Rectal smooth muscle tissue (tissue), 1 donor: ENCODE measurements around the gene STXBP4.

ENCODE experiments used
- H3K27ac ChIP-seq: one replicate; pipeline ENCODE4 v1.7.0; 2013; ENCODE audit warnings: low read depth, low read length, inconsistent platforms
- H3K27me3 ChIP-seq: one replicate; pipeline ENCODE4 v1.7.0; 2013; ENCODE audit warnings: low read length; ENCODE audit not compliant: control insufficient read depth, insufficient read depth
- H3K36me3 ChIP-seq: one replicate; pipeline ENCODE4 v1.7.0; 2013; ENCODE audit warnings: low read length; ENCODE audit not compliant: control insufficient read depth, insufficient read depth
- H3K4me1 ChIP-seq: one replicate; pipeline ENCODE4 v1.7.0; 2013; ENCODE audit warnings: low read length; ENCODE audit not compliant: control insufficient read depth, insufficient read depth
- H3K4me3 ChIP-seq: one replicate; pipeline ENCODE4 v1.7.0; 2013; ENCODE audit warnings: low read length
- H3K9ac ChIP-seq: one replicate; pipeline ENCODE4 v1.7.0; 2013; ENCODE audit warnings: low read length

STXBP4 gene

DNA sequence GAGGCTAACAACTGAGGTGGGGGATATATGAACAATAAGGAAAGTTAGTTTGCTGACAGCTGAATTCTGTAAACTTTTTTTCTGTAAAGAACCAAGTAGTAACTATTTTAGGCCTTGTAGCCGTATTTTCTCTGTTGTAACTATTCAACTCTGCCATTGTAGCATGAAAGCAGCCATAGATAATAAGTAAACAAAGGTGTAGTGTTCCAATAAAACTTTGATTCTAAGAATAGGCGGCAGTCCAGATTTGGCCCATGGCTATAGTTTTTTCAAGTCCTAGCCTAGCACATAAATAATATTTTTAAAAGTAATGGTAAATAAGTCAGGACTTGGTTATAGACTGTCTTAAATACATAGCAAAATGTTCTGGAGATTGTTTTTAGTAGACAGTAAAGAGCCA, 142.0 kb downstream of the STXBP4 start:
- H3K4me1 ChIP-seq, result no peaks in the 10 kb centered on the region

GRCh38 chr17:55114283-55114682, 145.7 kb downstream of the STXBP4 start:
- no peak overlapping the region for H3K27ac ChIP-seq
- H3K27me3 ChIP-seq, result no peaks in the 10 kb centered on the region
- H3K9ac ChIP-seq, result no peak overlapping the region
- no peaks in the 10 kb centered on the region for H3K4me1 ChIP-seq
- H3K36me3 ChIP-seq, result no peaks in the 10 kb centered on the region
- no peak overlapping the region for H3K4me3 ChIP-seq

More for the DNA sequence above, 142.0 kb downstream of the STXBP4 start:
- Histone ChIP-seq H3K4me3 (no peak overlapping the region), H3K27me3 (no peaks in the 10 kb centered on the region), H3K36me3 (no peaks in the 10 kb centered on the region), H3K27ac (no peak overlapping the region), H3K9ac (no peak overlapping the region)

DNA sequence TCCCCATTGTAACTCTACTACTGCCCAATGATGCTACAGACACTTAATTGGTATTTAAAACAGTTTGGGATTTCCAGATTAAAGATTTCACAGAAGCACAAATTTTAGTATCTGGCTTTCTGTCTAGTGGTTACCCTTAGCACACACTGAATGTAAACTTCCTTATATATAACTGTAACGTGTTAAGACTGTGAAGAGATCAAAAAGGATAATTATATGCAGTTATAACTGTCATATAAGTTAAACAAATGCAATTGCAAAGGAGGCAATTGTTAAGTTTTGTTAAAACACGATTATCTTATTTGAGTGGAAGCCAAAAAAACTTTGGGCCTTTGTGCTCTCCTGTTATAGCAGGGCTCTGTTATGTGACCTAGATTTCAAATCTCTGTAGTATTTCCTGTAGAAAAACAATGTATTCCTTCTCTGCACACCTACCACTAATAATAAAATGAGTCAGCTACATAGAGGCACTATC, 147.9 kb downstream of the STXBP4 start:
- Histone ChIP-seq H3K4me1 (no peaks in the 10 kb centered on the region), H3K9ac (no peak overlapping the region), H3K27me3 (no peaks in the 10 kb centered on the region), H3K36me3 (no peaks in the 10 kb centered on the region), H3K4me3 (no peak overlapping the region), H3K27ac (no peak overlapping the region)

GRCh38 chr17:55117164-55117563, 148.6 kb downstream of the STXBP4 start:
- H3K27me3 ChIP-seq, result no peaks in the 10 kb centered on the region
- no peak overlapping the region for H3K9ac ChIP-seq
- no peaks in the 10 kb centered on the region for H3K36me3 ChIP-seq
- no peaks in the 10 kb centered on the region for H3K4me1 ChIP-seq
- H3K27ac ChIP-seq, result no peak overlapping the region
- H3K4me3 ChIP-seq, result no peak overlapping the region

DNA sequence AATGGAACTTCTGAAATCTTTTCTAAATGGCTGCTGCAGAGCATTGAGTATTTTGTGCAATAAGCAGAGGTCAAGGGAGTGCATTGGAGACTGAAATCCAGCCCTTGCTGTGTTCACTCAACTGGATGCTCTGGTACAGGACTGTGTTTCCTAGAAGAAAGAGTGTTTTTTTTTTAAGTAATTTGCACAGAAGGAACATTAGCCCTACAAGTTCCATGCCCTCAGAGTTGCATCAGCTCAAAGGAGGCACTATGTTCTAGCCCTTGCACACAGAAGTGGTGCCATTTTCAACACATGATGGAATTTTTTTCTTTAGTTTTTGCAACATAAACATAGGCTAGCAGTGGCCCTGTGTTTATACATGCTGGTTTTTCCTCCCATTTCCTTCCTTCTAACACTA, 152.1 kb downstream of the STXBP4 start:
- Histone ChIP-seq H3K4me1 (no peaks in the 10 kb centered on the region), H3K27ac (no peak overlapping the region), H3K27me3 (no peaks in the 10 kb centered on the region), H3K36me3 (no peaks in the 10 kb centered on the region), H3K9ac (no peak overlapping the region), H3K4me3 (no peak overlapping the region)

DNA sequence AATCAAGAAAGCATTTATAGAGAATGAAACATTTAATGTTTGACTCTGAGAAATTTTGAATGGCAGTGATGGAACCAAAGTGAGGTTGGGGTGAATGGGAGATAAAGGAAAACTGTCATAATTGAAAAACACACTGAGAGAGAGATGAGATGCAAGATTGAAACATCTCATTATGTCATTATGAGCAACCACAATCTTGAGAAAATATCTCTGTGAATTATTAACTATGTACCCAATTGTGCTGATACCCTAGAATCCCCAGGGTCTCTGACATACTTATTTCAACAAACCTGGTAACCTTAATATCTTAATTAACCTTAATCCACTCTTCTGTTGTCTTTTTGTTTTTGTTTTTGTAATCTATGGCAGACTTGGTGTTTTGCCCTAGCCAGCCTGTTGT, 152.7 kb downstream of the STXBP4 start:
- Histone ChIP-seq H3K27ac (no peak overlapping the region), H3K27me3 (no peaks in the 10 kb centered on the region), H3K9ac (no peak overlapping the region), H3K4me1 (no peaks in the 10 kb centered on the region), H3K4me3 (no peak overlapping the region), H3K36me3 (no peaks in the 10 kb centered on the region)

DNA sequence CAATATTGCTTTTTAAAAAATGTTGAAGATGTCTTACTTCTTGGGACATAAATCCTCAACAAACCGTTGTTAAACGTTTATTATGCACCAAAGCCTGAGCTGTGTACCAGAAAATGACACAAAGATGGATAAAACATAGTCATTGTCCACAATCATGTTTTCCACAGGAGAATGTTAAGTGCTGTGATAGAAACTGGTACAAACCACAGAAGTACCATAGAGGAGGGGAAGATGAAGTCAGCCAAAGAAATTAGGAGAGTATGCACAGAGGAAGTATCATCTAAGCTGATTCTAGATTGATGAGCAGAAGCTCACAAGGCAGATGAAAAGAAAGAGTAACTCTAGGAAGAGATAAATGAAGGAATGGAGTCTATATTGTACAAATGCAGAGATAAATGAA, 153.5 kb downstream of the STXBP4 start:
- Histone ChIP-seq H3K27me3 (no peaks in the 10 kb centered on the region), H3K4me3 (no peak overlapping the region), H3K4me1 (no peaks in the 10 kb centered on the region), H3K27ac (no peak overlapping the region), H3K9ac (no peak overlapping the region), H3K36me3 (no peaks in the 10 kb centered on the region)

DNA sequence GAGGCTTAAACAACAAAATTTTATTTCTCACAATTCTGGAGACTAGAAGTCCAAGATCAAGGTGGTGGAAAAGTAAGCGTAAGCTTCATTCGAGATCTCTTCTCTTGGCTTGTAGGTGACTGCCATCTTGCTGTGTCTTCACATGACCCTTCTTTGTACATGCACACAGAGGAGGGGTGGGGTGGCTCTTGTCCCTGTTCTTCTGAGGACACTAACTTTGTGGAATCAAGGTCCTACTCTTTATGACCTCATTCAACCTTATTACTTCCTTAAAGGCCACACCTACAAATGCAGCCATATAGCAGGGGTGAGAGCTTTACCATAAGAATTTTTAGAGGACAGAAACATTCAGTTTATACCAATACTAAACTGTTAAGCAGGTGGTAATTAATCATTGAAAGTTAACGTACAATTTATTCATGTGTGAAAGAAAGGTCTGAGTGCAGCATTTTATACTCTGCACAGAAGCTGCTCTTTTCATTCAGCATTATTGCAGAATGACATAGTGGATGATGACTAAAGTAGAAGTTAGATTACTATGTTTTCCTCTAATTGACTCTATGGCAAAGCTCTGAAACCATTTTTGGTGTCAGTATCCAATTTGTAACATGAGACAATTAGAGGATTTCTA, 156.3 kb downstream of the STXBP4 start:
- no peak overlapping the region for H3K9ac ChIP-seq
- H3K4me1 ChIP-seq, result no peaks in the 10 kb centered on the region
- no peaks in the 10 kb centered on the region for H3K27me3 ChIP-seq
- H3K27ac ChIP-seq, result no peak overlapping the region
- H3K4me3 ChIP-seq, result no peak overlapping the region
- H3K36me3 ChIP-seq, result no peaks in the 10 kb centered on the region

DNA sequence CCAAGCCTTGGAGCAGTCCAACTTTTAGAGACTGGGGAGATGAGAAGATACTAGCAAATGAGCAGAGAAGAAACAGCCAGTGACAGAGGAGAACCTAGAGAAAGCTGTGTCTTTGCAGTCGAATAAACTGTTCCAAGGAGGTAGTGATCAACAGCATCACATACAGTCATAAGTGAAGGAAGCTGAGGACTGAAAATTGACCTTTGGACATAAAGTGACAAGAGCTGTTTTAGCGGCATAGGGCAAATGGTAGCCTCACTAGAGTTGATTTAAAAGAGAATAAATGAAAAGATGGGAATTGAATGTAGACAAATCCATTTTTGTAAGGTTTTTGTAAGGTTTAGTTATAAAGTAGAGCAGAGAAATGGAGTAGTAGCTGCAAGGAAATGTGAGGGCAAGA, 165.0 kb downstream of the STXBP4 start:
- Histone ChIP-seq H3K36me3 (no peaks in the 10 kb centered on the region), H3K9ac (no peak overlapping the region), H3K4me3 (no peak overlapping the region), H3K4me1 (no peaks in the 10 kb centered on the region), H3K27me3 (no peaks in the 10 kb centered on the region), H3K27ac (no peak overlapping the region)

DNA sequence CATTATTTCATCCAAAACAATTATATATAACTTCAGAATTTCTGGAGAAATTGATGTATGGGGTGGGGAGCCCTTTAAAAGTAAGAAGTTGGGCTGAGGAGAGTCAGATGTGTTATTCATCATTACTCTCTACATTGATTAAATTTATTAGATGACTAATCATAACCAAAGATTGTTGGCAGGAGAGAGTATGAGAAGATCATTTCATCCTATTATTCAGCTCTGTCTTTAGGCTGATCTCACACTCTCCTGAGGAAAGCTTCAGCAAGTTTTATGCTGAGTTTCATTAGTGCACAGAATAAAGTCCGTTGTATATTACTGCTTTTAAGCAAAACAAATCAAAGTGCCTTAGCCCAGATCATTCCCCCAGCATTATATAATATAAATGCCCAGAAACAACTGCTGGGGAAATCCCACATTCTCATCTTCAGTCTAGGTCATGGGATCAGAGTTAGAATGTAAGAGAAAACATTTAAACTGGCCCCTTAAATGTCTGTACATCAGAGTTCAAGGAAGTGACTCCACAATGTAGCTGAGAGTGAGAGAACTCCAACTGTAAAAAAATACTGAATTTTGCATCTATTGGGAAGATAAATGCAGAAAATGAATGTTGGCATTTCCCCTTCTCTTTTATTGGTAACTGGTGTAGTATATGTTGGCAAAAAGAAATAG, 166.1 kb downstream of the STXBP4 start:
- H3K9ac ChIP-seq, result no peak overlapping the region
- H3K27me3 ChIP-seq, result no peaks in the 10 kb centered on the region
- no peak overlapping the region for H3K4me3 ChIP-seq
- H3K27ac ChIP-seq, result no peak overlapping the region
- H3K36me3 ChIP-seq, result no peaks in the 10 kb centered on the region
- no peaks in the 10 kb centered on the region for H3K4me1 ChIP-seq

GRCh38 chr17:55140809-55141208, 172.2 kb downstream of the STXBP4 start:
- Histone ChIP-seq H3K27me3 (no peaks in the 10 kb centered on the region), H3K4me1 (no peaks in the 10 kb centered on the region), H3K27ac (no peak overlapping the region), H3K36me3 (no peaks in the 10 kb centered on the region), H3K9ac (no peak overlapping the region), H3K4me3 (no peak overlapping the region)

DNA sequence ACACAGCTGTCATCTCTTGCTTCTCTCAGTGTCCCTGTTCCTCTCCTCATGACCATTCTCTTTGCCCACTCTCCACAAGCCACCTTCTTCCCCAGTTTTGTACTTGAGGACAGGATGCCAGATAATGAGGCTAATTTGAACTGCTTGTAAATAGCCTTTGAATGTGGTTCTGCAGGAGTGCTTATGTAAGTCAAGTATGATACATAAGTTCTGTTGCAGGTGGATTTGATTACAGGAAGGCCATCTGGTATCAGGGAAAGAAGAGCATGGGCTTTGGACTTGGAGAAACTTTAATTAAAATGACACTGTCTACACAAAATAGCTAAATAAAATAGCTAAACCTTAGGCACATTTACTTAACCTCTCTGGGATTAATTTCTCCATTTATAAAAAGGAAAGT, 176.0 kb downstream of the STXBP4 start:
- no peak overlapping the region for H3K4me3 ChIP-seq
- no peaks in the 10 kb centered on the region for H3K4me1 ChIP-seq
- no peak overlapping the region for H3K9ac ChIP-seq
- no peaks in the 10 kb centered on the region for H3K36me3 ChIP-seq
- no peaks in the 10 kb centered on the region for H3K27me3 ChIP-seq
- H3K27ac ChIP-seq, result no peak overlapping the region

- no peak overlapping the region for H3K27ac ChIP-seq
Observed at GRCh38 chr17:55149485-55149884, 180.9 kb downstream of the STXBP4 start.

More at GRCh38 chr17:55149485-55149884, 180.9 kb downstream of the STXBP4 start:
- Histone ChIP-seq H3K9ac (no peak overlapping the region), H3K36me3 (no peaks in the 10 kb centered on the region), H3K4me3 (no peak overlapping the region), H3K27me3 (no peaks in the 10 kb centered on the region), H3K4me1 (no peaks in the 10 kb centered on the region)
